CD14-positive monocyte (primary cell): Measurements from ENCODE around the gene TNFAIP2. TPM values are rescaled to one million over a fixed set of nuclear protein-coding genes. Genes with fewer than 3 reads are reported as not detected.

ENCODE experiments used
- DNase-seq, 3 donors: peaks; one replicate each; pipeline ENCODE4 v3.0.0-alpha.2; 2011 to 2022
- H2AFZ ChIP-seq: 2 replicates; pipeline ENCODE4 v1.6.0; 2012; ENCODE audit warnings: mild to moderate bottlenecking, low read depth, low read length, inconsistent platforms; ENCODE audit not compliant: insufficient read depth, poor library complexity, severe bottlenecking
- H3K27ac ChIP-seq, 2 donors: 1 replicate in 1 of 2; 2 replicates in 1 of 2; pipeline ENCODE4 v1.5.1; 2012 to 2013; ENCODE audit warnings: low read length in 2 of 2, control low read depth in 1 of 2, inconsistent platforms in 1 of 2, low read depth in 1 of 2, mild to moderate bottlenecking in 1 of 2
- H3K27me3 ChIP-seq, 2 donors: one replicate each; pipeline versions ENCODE4 v1.6.0 to v1.6.1; 2011 to 2013; ENCODE audit warnings: low read length in 2 of 2; ENCODE audit not compliant: control insufficient read depth in 2 of 2, insufficient read depth in 2 of 2
- H3K36me3 ChIP-seq, 2 donors: replicated peaks in 1 of 2; 1 replicate in 1 of 2; 2 replicates in 1 of 2; pipeline versions ENCODE4 v1.5.1 to v1.6.1; 2012 to 2013; ENCODE audit warnings: low read length in 2 of 2, control low read depth in 1 of 2, inconsistent platforms in 1 of 2, mild to moderate bottlenecking in 1 of 2; ENCODE audit not compliant: insufficient read depth in 2 of 2, control insufficient read depth in 1 of 2
- H3K4me1 ChIP-seq, 2 donors: 1 replicate in 1 of 2; 2 replicates in 1 of 2; pipeline versions ENCODE4 v1.5.1 to v1.6.1; 2012 to 2013; ENCODE audit warnings: low read length in 2 of 2, control low read depth in 1 of 2, inconsistent platforms in 1 of 2, mild to moderate bottlenecking in 1 of 2, moderate library complexity in 1 of 2; ENCODE audit not compliant: insufficient read depth in 2 of 2, control insufficient read depth in 1 of 2
- H3K4me2 ChIP-seq: replicated peaks from 2 replicates; pipeline ENCODE3; 2012; ENCODE audit warnings: low read length, moderate library complexity, mild to moderate bottlenecking; ENCODE audit not compliant: poor library complexity, severe bottlenecking; ENCODE audit errors: extremely low read depth
- H3K4me3 ChIP-seq, 3 experiments: fragments of 200-600 bp in 1 of 3; sonication (generic) in 1 of 3; replicated peaks in 1 of 3; 1 replicate in 2 of 3; 2 replicates in 1 of 3; pipeline ENCODE4 v1.5.1; 2011 to 2013; ENCODE audit warnings: low read length in 3 of 3, mild to moderate bottlenecking in 3 of 3, control low read depth in 2 of 3, low read depth in 2 of 3, inconsistent platforms in 1 of 3, moderate library complexity in 1 of 3
- H3K79me2 ChIP-seq: 2 replicates; pipeline ENCODE4 v1.6.0; 2012; ENCODE audit warnings: mild to moderate bottlenecking, control low read depth, inconsistent platforms, low read length, moderate library complexity; ENCODE audit not compliant: insufficient read depth
- H3K9ac ChIP-seq: 2 replicates; pipeline ENCODE4 v1.6.0; 2017; ENCODE audit warnings: low read length, mild to moderate bottlenecking; ENCODE audit not compliant: insufficient read depth, poor library complexity, severe bottlenecking
- H3K9me3 ChIP-seq, 2 donors: replicated peaks in 1 of 2; 1 replicate in 1 of 2; 2 replicates in 1 of 2; pipeline versions ENCODE4 v1.5.1 to v1.6.1; 2012 to 2013; ENCODE audit warnings: low read length in 2 of 2, control low read depth in 1 of 2; ENCODE audit not compliant: control insufficient read depth in 1 of 2, insufficient read depth in 1 of 2
- H4K20me1 ChIP-seq: 2 replicates; pipeline ENCODE4 v1.6.0; 2012; ENCODE audit warnings: mild to moderate bottlenecking, low read length, control low read depth, moderate library complexity; ENCODE audit not compliant: insufficient read depth
- H3K27ac Mint-ChIP-seq, 7 donors: one replicate each; pipeline ENCODE4 v1.8.0; 2020; ENCODE audit warnings: mild to moderate bottlenecking in 7 of 7, mixed read lengths in 7 of 7, moderate library complexity in 6 of 7, inconsistent platforms in 2 of 7
- H3K27me3 Mint-ChIP-seq, 3 donors: one replicate each; pipeline ENCODE4 v1.8.0; 2021 to 2022; ENCODE audit warnings: low read depth in 3 of 3, mild to moderate bottlenecking in 3 of 3, mixed read lengths in 3 of 3, moderate library complexity in 3 of 3, inconsistent platforms in 1 of 3
- H3K36me3 Mint-ChIP-seq, 2 donors: one replicate each; pipeline ENCODE4 v1.8.0; 2020; ENCODE audit warnings: mixed read lengths in 2 of 2, inconsistent platforms in 1 of 2, mild to moderate bottlenecking in 1 of 2
- H3K4me1 Mint-ChIP-seq: one replicate; pipeline ENCODE4 v1.8.0; 2020; ENCODE audit warnings: mild to moderate bottlenecking, mixed read lengths
- H3K4me3 Mint-ChIP-seq, 2 donors: one replicate each; pipeline ENCODE4 v1.8.0; 2020; ENCODE audit warnings: mild to moderate bottlenecking in 2 of 2, mixed read lengths in 2 of 2, moderate library complexity in 1 of 2
- H3K9me3 Mint-ChIP-seq, 7 donors: one replicate each; pipeline ENCODE4 v1.8.0; 2020 to 2022; ENCODE audit warnings: mixed read lengths in 7 of 7, mild to moderate bottlenecking in 6 of 7, moderate library complexity in 6 of 7, inconsistent platforms in 2 of 7
- CTCF ChIP-seq: fragments of 200-600 bp; IDR thresholded peaks from one replicate; pipeline ENCODE4 v1.8.0; 2022; ENCODE audit warnings: antibody characterized with exemption, mild to moderate bottlenecking
- WGBS: methylation state at CpG from one replicate; pipeline ENCODE4 v1.1.5; 2013; ENCODE audit warnings: missing lambda C conversion rate; ENCODE audit not compliant: insufficient coverage; 5-methylcytosine and 5-hydroxymethylcytosine counted together
- intact Hi-C, 2 donors: fragments of 100-400 bp; cut with micrococcal nuclease; formaldehyde crosslinking; loops; one replicate each; pipeline versions ENCODE4 v1.15.0 to v1.15.1; 2023
- polyA plus RNA-seq, 3 donors: library from polyadenylated mRNA; depleted of rRNA in 1 of 3; unstranded in 2 of 3; stranded (reverse) in 1 of 3; fragments of 300-500 nt in 2 of 3; fragments of >200 nt in 1 of 3; fragmentation: Illumina TruSeq in 2 of 3; gene quantifications; 1 replicate in 2 of 3; 2 replicates in 1 of 3; pipeline ENCODE4 v1.2.3, GENCODE V29; 2012 to 2021

Gene TNFAIP2
- polyA plus RNA-seq, 3 donors, result 41.5 to 1,807 (median 50.8) TPM

- H3K36me3 ChIP-seq, result no peaks in the 10 kb centered on the region
- no peak for DNase-seq
- WGBS, result 85% methylated on average over 15 of the region's 21 CpGs
- intact Hi-C loops, result loop anchor here (2.0 to 10.0 kb wide), 3 partner anchors 69 to 219 kb away; no protein-coding TSS in a partner anchor
- H2AFZ ChIP-seq, result no peak overlapping the region
- Mint-ChIP-seq H3K4me3 (peak overlapping the region in 1 of 2 donors; percentile 39), H3K27ac (peak overlapping the region in 1 of 7 donors; percentile 57), H3K27me3 (peaks cover 5 to 37% (median 21%) of the 10 kb centered on the region in 3 donors), H3K36me3 (no peaks in the 10 kb centered on the region), H3K9me3 (peaks cover 0 to 3% (median 0%) of the 10 kb centered on the region in 7 donors), H3K4me1 (peaks cover 2% of the 10 kb centered on the region)
- peaks cover 0 to 24% of the 10 kb centered on the region in 2 donors for H3K27me3 ChIP-seq
- H4K20me1 ChIP-seq, result no peaks in the 10 kb centered on the region
- no peak overlapping the region for H3K4me3 ChIP-seq
- no peak overlapping the region for H3K4me2 ChIP-seq
- TF ChIP-seq CTCF, result no peak
- H3K27ac ChIP-seq, result no peak overlapping the region
- H3K79me2 ChIP-seq, result no peaks in the 10 kb centered on the region
- H3K9me3 ChIP-seq, result no peaks in the 10 kb centered on the region
- H3K4me1 ChIP-seq, result peaks cover 9 to 17% of the 10 kb centered on the region in 2 donors
- H3K9ac ChIP-seq, result no peak overlapping the region
Observed at GRCh38 chr14:103073876-103074728, 49.2 kb upstream of the TNFAIP2 start.

DNA sequence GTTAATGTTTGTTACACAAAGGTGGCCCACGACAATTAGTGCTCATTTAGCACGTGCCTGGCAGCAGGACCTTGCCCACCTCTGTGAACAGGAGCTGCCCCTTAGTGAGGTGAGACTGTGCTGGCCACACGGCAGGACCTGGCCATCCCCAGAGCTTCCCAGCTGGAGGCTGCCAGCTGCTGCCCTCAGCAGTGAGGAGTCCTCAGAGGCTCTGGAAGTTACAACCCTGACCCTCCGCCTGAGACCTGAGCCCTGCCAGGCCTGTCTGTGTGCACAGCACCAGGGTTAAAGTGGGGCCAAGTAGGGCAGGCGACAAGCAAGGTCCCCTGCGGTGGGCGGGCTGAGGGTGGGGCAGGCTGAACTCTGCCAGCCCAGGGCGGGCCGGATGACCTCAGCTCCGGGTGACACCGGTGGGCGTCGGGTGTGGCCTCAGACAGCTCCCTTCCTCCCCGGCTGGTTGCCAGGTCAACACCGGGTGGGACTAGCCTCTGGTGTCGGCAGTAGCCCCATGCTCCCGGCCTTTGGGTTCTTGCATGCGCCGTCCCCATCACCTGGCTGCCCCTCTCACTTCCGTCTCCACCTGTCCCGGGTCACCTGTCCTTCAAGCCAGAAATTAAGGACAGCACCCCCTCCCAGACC is 48.4 kb upstream of the TNFAIP2 start:
- Histone ChIP-seq H3K36me3 (no peaks in the 10 kb centered on the region), H3K9me3 (no peaks in the 10 kb centered on the region), H4K20me1 (no peaks in the 10 kb centered on the region), H3K27me3 (peaks cover 0 to 24% of the 10 kb centered on the region in 2 donors), H3K4me3 (peak overlapping the region in 1 of 3 experiments; percentile 66), H3K79me2 (no peaks in the 10 kb centered on the region), H3K4me2 (peak overlapping the region; percentile 77), H3K27ac (no peak overlapping the region), H3K4me1 (peaks cover 9 to 17% of the 10 kb centered on the region in 2 donors), H2AFZ (peak overlapping the region; percentile 84), H3K9ac (no peak overlapping the region)
- 34% methylated on average over 20 of the region's 21 CpGs for WGBS
- intact Hi-C loops, result loop anchor here (2.0 to 10.0 kb wide), 3 partner anchors 68 to 218 kb away; no protein-coding TSS in a partner anchor
- no peaks in the 10 kb centered on the region for H3K36me3 Mint-ChIP-seq
- DNase-seq, result no peak
- H3K27ac Mint-ChIP-seq, result no peak overlapping the region
- peak overlapping the region in 1 of 2 donors; percentile 62 for H3K4me3 Mint-ChIP-seq
- H3K9me3 Mint-ChIP-seq, result peaks cover 0 to 3% (median 0%) of the 10 kb centered on the region in 7 donors
- peaks cover 5 to 37% (median 18%) of the 10 kb centered on the region in 3 donors for H3K27me3 Mint-ChIP-seq
- no peak for TF ChIP-seq CTCF
- peaks cover 2% of the 10 kb centered on the region for H3K4me1 Mint-ChIP-seq
